ENCODE measurements around the gene INPP5D.
A peak's percentile ranks its signal among the peaks of the same experiment; 100 is the strongest.
"Not testable (repeated sequence)": the region's sequence is repeated elsewhere in the genome, so short reads cannot be mapped to it uniquely, and the experiment has no call there.

Gene INPP5D

DNA sequence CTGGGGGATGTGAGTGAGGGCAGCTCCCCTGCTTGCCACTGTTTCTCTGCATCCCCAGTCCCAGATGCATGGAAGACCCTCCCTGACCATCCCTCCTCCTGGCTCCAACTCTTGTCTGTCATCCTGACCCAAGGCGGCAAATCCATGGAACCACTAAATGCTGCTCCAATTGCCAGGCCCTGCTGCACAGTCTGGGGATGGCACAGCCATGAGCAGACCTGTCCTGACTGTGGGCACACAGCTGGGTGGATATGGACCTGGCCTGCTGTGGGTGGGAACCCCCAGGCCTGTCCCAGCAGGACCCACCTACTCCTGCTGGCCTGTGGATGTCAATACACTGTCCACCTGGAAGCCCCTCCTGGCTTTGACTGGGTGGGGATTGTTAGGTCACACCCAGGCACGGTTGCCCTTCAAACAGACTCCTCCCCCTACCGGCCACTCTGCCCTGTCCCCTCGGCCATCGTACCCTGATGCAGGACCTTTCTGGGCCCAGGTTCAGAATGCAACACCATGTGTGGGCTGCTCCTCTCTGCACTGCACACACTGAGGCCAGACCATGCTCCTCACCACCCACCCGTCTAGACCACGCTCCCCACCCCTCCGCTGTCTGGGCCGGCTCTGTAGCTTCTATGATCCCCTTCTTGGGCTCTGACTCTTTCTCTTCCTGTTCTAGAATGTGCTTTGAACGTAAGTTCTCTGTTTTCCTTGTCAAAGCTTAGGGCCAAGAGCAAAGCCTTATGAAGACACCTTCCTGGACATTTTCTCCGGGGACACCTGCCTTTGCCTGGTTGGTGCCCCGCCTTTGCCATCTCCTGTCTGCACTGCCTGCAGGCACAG lies 57.9 kb downstream of the INPP5D start:
- DNase-seq (ENCODE audit: low spot score), result no peak

DNA sequence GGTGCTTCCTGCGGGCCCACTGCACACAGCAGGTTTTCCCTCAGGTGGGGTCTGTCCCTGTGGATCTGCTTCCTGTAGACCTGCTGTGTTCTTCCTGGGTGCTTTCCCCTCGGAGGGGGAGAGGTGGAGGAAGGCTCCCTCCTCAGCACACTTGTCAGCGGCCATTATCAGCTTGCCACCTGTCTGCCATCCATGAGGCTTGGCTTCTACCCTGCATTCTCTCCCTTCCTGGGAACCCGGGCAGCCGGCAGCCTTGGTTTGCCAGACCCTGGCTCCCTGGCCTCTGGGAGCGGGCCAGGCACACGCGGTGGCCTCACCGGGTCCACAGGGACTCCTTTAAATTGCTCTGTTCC lies 58.5 kb downstream of the INPP5D start:
- no peak for DNase-seq (ENCODE audit: low spot score)

DNA sequence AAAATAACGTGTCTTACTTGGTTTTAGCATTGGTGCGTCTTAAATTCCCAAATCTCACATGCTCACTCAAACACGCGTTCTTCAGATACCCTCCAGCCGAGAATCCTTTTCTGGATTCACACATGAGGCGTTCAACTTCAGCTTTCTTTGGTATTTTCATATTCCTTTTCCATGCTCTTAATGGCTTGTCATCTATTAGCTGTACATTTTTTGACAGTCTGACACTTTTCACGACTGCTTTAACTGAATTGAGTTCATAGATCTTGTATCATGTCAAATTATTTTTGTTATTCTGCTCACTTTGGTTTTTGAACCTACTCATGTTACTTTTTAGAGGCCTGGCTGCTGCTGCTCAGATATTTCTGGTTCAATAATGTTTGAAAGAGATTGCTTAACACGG lies 59.0 kb downstream of the INPP5D start:
- DNase-seq (ENCODE audit: low spot score), result no peak

DNA sequence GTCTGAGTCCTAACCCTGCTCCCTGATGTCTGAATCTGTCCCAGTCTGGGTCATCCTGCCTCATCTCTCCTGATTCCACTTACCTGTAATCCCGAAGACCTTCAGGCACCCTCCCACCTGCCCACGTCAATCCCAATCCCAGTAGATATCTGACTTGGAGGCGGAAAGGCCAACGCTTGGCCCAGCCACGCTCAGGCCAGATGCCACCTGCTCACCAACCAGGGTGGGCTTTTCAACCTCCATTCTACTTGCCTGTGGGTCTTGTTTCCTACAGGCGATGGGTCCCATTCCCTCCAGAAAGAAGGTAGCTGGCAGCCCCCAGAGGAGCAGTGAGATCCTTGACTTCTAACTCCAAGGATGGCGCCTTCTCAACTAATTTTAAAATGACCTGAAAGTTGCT lies 59.7 kb downstream of the INPP5D start:
- no peak for DNase-seq (ENCODE audit: low spot score)

DNA sequence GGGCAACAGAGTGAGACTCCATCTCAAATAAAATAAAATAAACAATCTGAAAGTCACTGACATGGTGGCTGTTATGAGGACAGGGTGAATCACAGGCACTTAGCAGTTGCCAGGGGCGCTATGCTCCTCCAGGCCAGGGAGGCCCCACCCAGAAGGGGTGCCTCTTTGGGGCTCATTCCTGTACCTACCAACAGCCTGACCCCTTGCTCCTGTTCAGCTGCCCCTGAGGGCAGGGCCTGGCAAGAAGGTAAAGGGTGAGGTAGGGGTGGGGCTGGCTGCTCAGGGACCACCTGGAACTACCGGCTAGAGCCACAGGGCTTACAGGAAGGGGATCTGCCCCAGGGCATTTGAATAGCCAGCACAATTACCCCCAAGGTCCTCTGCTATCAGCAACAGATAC lies 60.3 kb downstream of the INPP5D start:
- no peak for DNase-seq (ENCODE audit: low spot score)

DNA sequence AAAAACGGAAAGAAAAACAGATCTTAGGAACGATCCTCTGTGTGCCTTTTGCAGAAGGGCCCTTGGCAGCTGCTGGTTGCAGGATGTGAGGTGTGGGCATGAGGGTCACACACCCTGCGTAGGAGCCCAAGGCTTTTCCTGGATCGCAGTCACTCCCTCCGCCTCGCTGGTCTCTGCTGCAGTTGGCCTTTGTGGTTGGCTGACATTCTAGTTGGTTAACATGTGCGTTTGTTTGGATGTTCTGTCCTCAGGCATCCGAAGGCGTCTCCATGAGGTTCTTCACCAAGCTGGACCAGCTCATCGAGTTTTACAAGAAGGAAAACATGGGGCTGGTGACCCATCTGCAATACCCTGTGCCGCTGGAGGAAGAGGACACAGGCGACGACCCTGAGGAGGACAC lies 61.7 kb downstream of the INPP5D start:
- no peak for DNase-seq (ENCODE audit: low spot score)

DNA sequence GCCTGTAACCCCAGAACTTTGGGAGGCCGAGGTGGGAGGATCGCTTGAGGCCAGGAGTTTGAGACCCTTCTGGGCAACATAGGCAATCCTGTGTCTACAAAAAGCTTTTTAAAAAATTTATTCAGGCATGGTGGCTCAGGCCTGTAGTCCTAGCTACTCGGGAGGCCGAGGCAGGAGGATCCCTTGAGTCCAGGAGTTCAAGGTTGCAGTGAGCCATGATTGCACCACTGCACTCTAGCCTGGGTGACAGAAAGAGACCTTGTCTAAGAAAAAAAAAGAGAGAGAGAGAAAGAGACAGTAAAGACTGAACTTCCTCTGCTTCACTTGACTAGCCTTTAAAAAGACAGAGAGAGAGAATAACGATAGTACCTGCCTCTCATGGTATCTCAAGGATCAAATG lies 62.4 kb downstream of the INPP5D start:
- DNase-seq (ENCODE audit: low spot score), result no peak

DNA sequence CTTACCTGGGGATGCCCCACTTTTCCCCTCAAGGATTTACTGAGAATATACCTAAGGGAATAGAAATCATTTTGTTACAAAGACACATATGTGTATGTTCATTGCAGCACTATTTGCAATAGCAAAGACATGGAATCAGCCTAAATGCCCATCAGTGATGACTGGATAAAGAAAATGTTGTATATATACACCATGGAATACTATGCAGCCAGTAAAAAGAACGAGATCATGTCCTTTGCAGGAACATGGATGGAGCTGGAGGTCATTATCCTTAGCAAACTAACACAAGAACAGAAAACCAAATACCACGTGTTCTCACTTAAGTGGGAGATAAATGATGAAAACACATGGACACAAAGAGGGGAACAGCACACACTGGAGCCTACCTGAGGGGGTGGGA lies 63.4 kb downstream of the INPP5D start:
- not testable (repeated sequence) for DNase-seq (ENCODE audit: low spot score)

DNA sequence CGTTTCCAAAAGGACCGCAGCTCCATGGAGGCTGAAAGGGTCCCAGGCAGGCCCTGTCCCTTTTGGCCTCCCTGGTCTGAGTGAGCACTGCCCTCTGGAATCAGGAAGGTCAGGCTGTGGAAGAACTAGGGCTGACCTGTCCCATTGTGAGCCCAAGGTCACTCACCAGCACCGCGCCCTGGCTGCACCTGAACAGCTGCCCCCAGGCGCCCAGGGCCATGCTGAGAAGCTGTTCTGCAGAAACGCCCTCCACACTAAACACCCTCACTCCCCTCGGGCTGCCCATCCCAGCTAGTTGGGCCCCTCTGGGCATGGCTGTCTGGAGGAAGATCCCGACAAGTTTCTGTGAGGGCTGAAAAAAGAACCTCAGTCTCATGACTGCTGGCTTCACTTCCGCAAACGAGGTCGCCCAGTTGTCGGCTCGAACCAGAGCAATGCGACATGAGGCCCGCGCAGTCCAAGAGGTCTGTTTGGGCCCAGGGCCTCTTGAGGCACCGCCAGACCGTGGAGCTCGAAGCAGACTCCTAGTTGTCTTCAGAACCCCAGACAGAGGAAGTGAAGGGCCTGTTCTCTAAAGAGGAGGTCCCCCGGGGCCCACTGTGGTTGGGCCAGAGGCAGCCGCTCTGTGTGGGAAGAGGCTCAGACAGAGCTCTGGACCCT lies 64.4 kb downstream of the INPP5D start:
- no peak for DNase-seq (ENCODE audit: low spot score)

DNA sequence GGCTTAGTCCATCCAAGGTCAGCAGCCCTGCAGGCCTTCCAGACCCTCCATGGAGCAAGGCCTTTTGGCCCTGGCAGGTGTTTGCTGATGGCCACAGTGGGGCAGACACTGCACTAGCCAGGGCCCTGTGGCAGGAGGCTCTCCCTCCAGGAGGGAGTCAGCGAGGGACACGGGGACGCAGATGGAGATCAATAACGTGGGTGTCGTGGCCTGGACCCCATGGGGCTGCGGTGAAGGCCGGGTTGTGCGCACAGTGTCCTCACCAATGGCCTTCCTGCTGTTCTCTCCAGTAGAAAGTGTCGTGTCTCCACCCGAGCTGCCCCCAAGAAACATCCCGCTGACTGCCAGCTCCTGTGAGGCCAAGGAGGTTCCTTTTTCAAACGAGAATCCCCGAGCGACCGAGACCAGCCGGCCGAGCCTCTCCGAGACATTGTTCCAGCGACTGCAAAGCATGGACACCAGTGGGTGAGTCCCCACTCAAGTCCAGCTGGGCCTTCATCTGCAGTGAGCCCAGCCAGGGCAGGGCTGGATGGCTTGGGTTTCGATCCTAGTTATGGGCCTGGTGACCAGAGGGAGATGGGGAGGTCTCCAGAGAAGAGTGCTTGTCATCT lies 65.4 kb downstream of the INPP5D start:
- DNase-seq (ENCODE audit: low spot score), result no peak

DNA sequence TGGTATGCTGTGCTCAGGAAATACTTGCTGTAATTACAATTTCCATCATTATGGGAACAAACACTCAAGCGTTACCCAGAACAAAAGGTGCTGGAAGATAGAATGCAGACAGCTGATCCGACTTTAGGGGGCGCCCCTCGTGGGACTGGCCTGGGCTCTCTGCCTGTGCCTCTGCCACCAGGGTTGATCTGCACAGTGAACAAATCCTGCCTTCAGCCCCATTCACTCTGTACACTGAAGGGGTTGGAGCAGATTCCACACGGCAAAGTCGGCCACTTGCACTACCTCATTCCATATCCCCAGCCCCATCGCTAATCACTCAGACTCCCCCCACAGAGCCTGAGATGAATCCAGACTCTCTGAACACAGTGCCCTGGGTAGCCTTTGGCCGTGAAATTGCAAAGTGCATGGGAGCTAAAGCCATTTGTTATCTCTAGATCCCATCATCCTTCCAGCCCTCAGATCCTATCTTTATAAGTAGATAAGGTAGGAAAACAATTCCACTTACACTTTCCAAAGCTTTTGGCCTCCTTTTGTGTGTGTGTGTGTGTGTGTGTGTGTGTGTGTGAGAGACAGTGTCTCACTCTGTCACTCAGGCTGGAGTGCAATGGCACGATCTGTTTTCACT lies 69.3 kb downstream of the INPP5D start:
- DNase-seq (ENCODE audit: low spot score), result no peak

DNA sequence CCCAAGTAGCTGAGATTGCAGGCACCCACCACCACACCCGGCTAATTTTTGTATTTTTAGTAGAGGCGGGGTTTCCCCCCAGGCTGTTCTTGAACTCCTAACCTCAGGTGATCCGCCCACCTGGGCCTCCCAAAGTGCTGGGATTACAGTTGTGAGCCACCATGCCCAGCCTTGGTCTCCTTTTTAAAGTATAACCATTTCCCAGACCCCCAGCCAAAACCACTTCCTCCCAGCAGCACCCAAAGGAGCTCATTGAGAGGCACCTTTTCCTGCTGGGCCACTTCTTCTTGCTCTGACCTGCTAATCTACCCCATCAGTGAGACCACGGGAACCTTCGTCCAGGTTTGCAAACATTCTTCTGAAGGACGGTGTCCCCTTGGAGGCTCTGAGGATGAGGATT lies 69.9 kb downstream of the INPP5D start:
- DNase-seq (ENCODE audit: low spot score), result no peak

DNA sequence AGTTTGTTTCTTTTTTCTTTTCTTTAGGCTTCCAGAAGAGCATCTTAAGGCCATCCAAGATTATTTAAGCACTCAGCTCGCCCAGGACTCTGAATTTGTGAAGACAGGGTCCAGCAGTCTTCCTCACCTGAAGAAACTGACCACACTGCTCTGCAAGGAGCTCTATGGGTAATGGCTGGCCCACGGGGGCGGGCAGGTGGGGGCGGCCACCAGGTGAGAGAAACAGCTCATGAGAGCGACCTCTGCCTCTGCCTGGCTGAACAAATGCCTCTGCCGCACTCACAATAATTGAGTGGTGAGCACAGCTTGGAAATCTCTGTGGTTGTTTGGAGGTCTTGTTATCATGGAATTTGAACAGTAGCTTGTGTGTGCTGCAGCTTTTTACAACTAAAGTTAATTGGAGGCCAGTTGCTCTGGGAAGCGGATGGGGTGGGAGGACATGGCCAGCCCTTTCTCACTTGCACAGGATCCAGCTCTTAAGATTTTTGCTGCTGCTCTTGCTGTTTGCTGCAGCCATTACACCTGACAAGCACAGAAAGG lies 70.4 kb downstream of the INPP5D start:
- DNase-seq (ENCODE audit: low spot score), result peak; percentile 36

DNA sequence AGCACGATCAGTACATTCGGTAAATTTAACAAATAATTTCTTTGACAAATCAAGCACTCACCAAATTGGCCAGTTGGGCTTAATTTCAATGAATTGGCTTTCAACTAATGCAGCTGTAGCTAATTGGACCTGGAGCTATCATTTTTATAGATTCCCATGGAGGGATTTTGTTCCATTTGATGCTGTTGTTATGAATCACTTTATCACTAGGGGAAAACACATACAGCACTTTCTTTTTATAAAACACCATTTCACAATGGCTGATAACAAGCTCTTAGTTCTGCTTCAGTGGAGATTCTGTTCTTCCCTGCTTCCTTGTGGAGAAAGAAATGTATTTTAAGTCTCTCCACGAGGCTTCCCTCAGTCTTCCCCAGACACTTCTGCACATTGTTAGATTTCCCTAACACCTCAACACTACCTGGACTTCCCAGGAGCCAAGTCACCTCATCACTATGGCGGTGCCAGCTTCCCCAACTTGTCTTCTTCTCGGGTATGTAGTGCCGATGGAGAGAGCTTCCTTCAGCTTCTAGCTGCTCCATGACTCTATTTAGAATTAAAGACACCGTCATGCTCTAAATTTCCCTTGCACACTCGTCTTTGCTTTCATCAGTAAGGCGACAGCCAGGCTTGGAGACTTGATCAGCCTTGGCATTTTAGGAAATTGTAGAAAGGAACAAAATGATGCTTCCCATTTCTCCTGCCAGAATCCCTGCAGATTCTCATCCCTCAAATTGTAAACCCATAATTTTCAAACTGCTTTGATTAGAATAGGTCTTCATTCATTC lies 72.0 kb downstream of the INPP5D start:
- DNase-seq (ENCODE audit: low spot score), result no peak

DNA sequence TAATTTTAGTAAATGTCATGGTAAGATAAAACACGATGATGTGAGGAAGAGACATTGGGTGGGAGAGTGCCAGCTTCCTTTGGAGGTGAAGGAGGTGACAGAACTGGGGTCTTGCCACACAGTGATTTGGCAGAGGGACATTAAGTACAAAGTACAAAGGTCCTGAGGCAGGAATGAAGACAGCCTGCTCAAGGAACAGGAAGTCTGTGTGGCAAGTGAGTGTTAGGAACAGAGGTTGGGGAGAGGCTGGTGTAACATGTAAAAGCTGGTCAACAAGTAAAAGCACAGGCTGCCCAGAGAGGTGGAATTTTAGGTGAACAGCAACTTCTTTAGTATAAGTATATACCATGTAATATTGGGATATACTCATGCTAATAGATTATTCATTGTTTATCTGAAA lies 73.1 kb downstream of the INPP5D start:
- DNase-seq (ENCODE audit: low spot score), result no peak

DNA sequence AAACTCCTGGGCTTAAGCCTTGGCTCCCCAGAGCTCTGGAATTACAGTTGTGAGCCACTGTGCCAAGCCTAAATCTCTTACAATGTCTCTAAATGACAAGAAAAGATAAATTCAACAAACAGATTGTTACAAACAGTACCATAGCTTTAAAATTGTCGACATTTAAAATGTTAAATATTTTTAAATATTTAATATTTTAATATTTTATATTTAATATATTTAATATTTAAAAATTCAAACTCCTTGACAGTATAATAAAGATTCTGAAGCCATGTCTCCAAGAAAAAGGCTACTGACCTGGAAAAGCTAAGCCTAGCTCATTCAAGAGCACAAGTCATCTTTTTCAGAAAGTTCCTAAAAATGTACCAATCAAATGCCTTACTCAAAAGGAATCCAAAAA lies 75.3 kb downstream of the INPP5D start:
- DNase-seq (ENCODE audit: low spot score), result no peak

DNA sequence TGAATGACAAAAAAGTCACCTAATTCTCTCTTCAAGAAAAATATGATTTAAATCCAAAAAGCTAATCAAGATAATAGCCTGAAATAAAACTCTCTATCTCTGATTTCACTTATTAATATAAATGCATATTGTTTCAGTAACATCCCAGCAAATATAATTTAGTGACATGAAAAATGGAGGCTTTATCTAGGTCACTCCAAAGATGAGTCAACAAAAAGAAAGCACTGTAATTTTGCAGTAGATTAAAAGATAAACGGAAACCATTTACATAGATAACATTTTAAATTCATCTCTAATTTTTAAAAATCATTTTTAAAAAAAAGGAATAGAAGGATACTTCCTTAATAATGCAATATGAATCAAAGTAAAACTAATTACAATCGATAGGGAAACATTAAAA lies 76.9 kb downstream of the INPP5D start:
- no peak for DNase-seq (ENCODE audit: low spot score)

DNA sequence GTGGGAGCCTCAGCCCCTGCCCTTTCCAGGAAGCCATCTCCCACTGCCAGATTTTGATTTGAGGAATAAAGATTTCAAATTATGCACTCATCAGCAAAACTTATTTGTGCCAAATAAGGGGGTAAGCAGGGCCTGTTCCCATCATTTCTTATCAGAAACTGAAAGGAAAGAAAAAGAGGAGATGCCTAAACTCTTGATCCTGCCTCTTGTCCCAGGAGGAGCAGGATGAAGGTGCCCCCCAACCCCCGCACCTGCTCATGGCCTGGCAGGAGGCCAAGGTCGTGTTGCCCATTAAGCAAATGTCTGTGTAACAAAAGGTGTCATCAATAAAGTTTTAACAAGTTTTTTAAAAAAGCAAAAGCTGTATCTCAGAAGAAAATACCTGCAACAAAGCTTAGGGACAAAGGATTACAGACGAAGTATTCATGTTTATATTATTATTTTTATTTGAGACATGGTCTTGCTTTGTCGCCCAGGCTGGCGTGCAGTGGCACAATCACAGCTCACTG lies 80.0 kb downstream of the INPP5D start:
- no peak for DNase-seq (ENCODE audit: low spot score)

DNA sequence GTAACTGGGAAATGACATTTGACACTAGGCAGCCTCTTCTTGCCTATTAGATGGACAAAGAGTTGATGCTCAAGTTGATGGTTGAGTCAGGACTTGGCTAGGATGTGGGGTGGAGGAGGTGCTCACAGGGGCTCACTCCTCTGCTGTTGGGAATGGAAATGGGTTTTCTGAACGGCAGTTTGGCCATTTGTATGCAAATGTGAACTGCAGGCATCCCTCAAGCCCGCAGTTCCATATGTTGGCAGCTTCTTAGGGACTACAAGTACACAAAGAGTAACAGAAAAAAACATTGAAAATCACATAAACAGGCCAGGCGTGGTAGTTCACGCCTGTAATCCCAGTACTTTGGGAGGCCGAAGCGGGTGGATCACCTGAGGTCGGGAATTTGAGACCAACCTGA lies 80.8 kb downstream of the INPP5D start:
- no peak for DNase-seq (ENCODE audit: low spot score)

DNA sequence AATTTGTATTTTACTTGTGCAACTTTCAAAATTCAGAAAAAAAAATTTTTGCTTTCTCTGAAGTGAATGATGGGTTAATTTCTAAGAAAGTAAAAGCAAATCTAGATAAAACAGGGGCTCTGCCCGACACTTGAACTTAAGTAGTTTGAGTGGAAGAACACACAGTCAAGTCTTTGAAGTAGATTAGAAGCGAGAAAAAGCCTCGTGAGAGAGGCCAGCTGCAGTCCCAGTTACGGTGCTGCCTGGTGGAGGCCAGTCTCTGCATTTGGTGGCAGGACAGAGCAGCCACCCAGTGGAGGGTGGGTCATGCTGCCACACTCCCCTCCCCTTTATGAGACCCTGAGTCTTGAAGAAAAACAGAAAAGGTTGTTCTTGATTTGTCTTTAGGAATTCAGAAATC lies 81.8 kb downstream of the INPP5D start:
- DNase-seq (ENCODE audit: low spot score), result no peak

DNA sequence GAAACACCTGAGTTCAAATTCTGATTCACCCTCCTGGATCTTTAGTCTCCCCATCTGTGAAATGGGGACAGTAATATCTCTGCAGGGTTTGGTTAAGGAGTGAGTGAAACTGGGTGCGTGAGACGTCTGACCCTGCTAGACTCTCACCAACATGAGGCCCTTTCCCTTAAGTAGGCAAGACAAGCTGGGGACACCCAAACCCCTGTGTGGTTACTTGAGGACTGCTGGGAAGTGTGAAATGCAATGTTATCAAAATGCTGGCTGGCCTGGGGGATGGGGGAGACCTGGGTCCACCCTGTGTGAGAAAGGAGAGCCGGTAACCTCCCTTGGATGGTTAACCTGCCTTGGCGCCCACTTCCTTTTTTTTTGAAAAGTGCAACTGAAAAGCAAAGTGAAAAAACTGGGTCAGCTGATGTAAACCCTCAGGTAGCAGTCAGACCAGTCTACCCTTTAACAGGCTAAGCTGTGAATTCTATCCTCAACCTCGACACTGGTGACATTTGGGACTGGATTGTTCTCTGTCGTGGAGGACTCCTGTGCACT lies 82.3 kb downstream of the INPP5D start:
- DNase-seq (ENCODE audit: low spot score), result no peak
